Stomach (tissue), 9 donors: ENCODE measurements around the gene DBX2. TPM values are rescaled to one million over a fixed set of nuclear protein-coding genes. Genes with fewer than 3 reads are reported as not detected.
"Not testable (repeated sequence)": the region's sequence is repeated elsewhere in the genome, so short reads cannot be mapped to it uniquely, and the experiment has no call there.

Experiments used
- DNase-seq, 2 donors: peaks; one replicate each; pipeline versions ENCODE4 v3.0.0 to v3.0.0-alpha.2; 2013 to 2019
- H3K27ac ChIP-seq, 5 donors: fragments of 200-600 bp in 4 of 5; sonication (generic) in 4 of 5; one replicate each; pipeline ENCODE4 v1.5.1; 2013 to 2019; ENCODE audit warnings: mild to moderate bottlenecking in 1 of 5, moderate library complexity in 1 of 5
- H3K27me3 ChIP-seq, 3 donors: fragments of 200-600 bp; sonication (generic); one replicate each; pipeline ENCODE4 v1.5.1; 2017 to 2019; ENCODE audit warnings: mixed run types in 1 of 3
- H3K36me3 ChIP-seq, 4 donors: fragments of 200-600 bp; sonication (generic); 1 replicate in 3 of 4; 2 replicates in 1 of 4; pipeline ENCODE4 v1.5.1; 2016 to 2019
- H3K4me1 ChIP-seq, 4 donors: fragments of 200-600 bp; sonication (generic); one replicate each; pipeline ENCODE4 v1.5.1; 2016 to 2019
- H3K4me3 ChIP-seq, 4 donors: fragments of 200-600 bp; sonication (generic) in 3 of 4; one replicate each; pipeline ENCODE4 v1.5.1; 2016 to 2019; ENCODE audit warnings: mild to moderate bottlenecking in 1 of 4
- H3K9me3 ChIP-seq, 4 donors: fragments of 200-600 bp; sonication (generic); one replicate each; pipeline ENCODE4 v1.5.1; 2016 to 2019
- EP300 ChIP-seq: sonication (generic); formaldehyde crosslinking; IDR thresholded peaks from one replicate; pipeline ENCODE4 v1.6.1; 2017; ENCODE audit warnings: antibody characterized with exemption
- POLR2A ChIP-seq, 4 donors: fragments of 450-650 bp; IDR thresholded peaks; one replicate each; pipeline ENCODE4 v1.6.1; 2016; ENCODE audit warnings: antibody characterized with exemption in 4 of 4, control low read depth in 2 of 4, mild to moderate bottlenecking in 1 of 4, moderate library complexity in 1 of 4
- POLR2AphosphoS5 ChIP-seq, 3 donors: sonication (generic); formaldehyde crosslinking; IDR thresholded peaks; one replicate each; pipeline ENCODE4 v1.6.1; 2016; ENCODE audit warnings: antibody characterized with exemption in 3 of 3
- WGBS, 5 donors: extraction: QIAGEN DNeasy Blood & Tissue Kit in 3 of 5; methylation state at CpG; one replicate each; pipeline versions ENCODE4 v1.1.5 to v1.1.7; 2013 to 2018; 5-methylcytosine and 5-hydroxymethylcytosine counted together
- intact Hi-C: fragments of 100-400 bp; cut with DNase I; formaldehyde crosslinking; loops from one replicate; pipeline ENCODE4 v1.15.1; 2023; ENCODE audit warnings: low total_unique reads
- polyA plus RNA-seq, 3 donors: library from polyadenylated mRNA; stranded (reverse); fragments of 200-250 nt; gene quantifications; one replicate each; pipeline ENCODE4 v1.2.3, GENCODE V29; 2013
- total RNA-seq, 5 donors: library from RNA; depleted of rRNA; stranded (reverse); fragments of >200 nt; gene quantifications; one replicate each; pipeline versions ENCODE4 v1.1.0 to v1.2.3, GENCODE V29; 2014 to 2016
- TF ChIP-seq, protein P1 (sequence below), 7 experiments: fragments of 450-650 bp in 4 of 7; fragments of 200-600 bp in 3 of 7; sonication (generic) in 3 of 7; IDR thresholded peaks; one replicate each; pipeline ENCODE4 v1.5.1; 2016 to 2019; ENCODE audit warnings: antibody characterized with exemption in 7 of 7, control low read depth in 2 of 7, mild to moderate bottlenecking in 1 of 7
- donor health status: healthy with polysubstance abuse.
- donor health status: Bipolar disorder and iron deficiency.
- donor health status: healthy.

The DBX2 gene
- total and polyA plus RNA-seq, 8 donors = not detected

DNA sequence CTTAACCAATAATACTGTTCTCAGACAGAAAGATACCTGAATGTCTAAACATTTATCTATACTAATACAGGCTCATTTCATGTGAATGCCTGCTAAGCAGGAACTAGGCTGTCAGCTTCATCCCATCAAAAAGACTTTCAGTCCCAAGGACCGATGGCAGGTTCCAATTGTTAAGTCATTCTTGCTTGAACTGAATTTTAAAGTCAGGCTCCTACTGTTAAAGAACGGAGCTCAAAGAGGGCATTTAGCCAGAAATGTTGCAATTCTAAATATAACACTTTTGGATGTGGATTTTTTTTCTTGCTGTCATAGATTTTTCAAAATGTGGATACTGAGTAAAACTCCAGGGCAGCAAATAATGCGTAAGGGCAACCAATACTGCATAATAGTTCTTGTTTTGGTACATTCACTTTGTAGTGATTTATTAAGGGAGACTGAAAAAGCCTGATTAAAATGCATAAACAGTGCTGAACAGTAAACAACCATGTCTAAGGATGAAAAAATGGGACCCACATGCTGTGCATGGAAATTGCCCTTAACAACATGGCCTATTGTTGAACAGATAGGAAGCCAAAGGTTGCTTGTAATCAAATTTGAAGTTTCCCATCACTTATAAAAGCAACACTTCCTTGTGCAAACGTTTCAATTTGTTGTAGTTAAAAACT lies 38.6 kb upstream of the DBX2 start:
- peaks cover 0 to 10% (median 7%) of the 10 kb centered on the region in 4 donors for H3K9me3 ChIP-seq

DNA sequence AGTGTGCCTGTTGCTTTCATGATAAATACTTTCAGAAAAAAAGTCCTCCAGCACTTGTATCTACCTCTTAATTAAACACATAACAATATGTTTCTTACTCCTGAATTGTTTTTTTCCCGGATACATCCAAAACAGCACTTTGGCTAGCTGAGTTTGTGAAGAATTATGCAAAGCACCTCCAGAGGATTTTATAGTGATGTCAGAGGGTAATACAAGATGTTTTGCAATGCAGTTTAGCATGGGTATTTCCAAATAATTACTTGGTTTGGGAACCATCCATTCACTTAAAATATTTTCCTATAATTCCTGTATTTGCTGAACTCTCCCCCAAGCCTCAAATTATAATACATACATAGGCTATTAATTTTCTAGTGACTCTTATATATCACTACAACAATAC lies 37.7 kb upstream of the DBX2 start:
- no peaks in the 10 kb centered on the region for H3K4me1 ChIP-seq
- no peak overlapping the region for H3K27ac ChIP-seq
- DNase-seq = no peak
- H3K27me3 ChIP-seq = no peaks in the 10 kb centered on the region
- peaks cover 0 to 10% (median 7%) of the 10 kb centered on the region in 4 donors for H3K9me3 ChIP-seq
- no peak overlapping the region for H3K4me3 ChIP-seq
- intact Hi-C loops = no loop called here
- 69 to 93% (median 90%) methylated on average over 1 of the region's 1 CpG for WGBS, 5 donors
- TF ChIP-seq POLR2AphosphoS5 (IDR thresholded peaks at IDR 0.05) (no peak), EP300 (no peak), POLR2A (IDR thresholded peaks at IDR 0.05) (no peak)
- TF ChIP-seq, protein P1, sequence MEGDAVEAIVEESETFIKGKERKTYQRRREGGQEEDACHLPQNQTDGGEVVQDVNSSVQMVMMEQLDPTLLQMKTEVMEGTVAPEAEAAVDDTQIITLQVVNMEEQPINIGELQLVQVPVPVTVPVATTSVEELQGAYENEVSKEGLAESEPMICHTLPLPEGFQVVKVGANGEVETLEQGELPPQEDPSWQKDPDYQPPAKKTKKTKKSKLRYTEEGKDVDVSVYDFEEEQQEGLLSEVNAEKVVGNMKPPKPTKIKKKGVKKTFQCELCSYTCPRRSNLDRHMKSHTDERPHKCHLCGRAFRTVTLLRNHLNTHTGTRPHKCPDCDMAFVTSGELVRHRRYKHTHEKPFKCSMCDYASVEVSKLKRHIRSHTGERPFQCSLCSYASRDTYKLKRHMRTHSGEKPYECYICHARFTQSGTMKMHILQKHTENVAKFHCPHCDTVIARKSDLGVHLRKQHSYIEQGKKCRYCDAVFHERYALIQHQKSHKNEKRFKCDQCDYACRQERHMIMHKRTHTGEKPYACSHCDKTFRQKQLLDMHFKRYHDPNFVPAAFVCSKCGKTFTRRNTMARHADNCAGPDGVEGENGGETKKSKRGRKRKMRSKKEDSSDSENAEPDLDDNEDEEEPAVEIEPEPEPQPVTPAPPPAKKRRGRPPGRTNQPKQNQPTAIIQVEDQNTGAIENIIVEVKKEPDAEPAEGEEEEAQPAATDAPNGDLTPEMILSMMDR (IDR thresholded peaks at IDR 0.05) = no peak
- H3K36me3 ChIP-seq = no peaks in the 10 kb centered on the region

More for the DNA sequence above, 38.6 kb upstream of the DBX2 start:
- 41 to 49% (median 43%) methylated on average over 4 of the region's 4 CpGs for WGBS, 5 donors
- no peaks in the 10 kb centered on the region for H3K4me1 ChIP-seq
- DNase-seq = no peak
- TF ChIP-seq POLR2A (IDR thresholded peaks at IDR 0.05) = no peak
- TF ChIP-seq, protein P1 (IDR thresholded peaks at IDR 0.05) = no peak
- TF ChIP-seq POLR2AphosphoS5 (IDR thresholded peaks at IDR 0.05) = no peak
- TF ChIP-seq EP300 = no peak
- no peaks in the 10 kb centered on the region for H3K27me3 ChIP-seq
- H3K27ac ChIP-seq = no peak overlapping the region
- intact Hi-C loops = no loop called here
- no peak overlapping the region for H3K4me3 ChIP-seq
- H3K36me3 ChIP-seq = no peaks in the 10 kb centered on the region

DNA sequence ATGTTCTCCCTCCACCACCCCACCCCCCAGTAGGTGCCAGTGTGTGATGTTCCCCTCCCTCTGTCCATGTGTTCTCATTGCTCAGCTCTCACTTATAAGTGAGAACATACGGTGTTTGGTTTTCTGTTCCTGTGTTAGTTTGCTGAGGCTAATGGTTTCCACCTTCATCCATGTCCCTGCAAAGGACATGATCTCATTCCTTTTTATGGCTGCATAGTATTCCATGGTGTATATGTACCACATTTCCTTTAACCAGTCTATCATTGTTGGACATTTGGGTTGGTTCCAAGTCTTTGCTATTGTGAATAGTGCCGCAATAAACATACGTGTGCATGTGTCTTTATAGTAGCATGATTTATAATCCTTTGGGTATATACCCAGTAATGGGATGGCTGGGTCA lies 33.3 kb upstream of the DBX2 start:
- H3K4me3 ChIP-seq, intact Hi-C loops, DNase-seq, H3K27ac ChIP-seq, H3K4me1 ChIP-seq, H3K36me3 ChIP-seq, H3K27me3 ChIP-seq: not testable (repeated sequence)
- WGBS, 5 donors = 86 to 96% (median 92%) methylated on average over 3 of the region's 3 CpGs
- peaks cover 0 to 10% (median 7%) of the 10 kb centered on the region in 4 donors for H3K9me3 ChIP-seq

DNA sequence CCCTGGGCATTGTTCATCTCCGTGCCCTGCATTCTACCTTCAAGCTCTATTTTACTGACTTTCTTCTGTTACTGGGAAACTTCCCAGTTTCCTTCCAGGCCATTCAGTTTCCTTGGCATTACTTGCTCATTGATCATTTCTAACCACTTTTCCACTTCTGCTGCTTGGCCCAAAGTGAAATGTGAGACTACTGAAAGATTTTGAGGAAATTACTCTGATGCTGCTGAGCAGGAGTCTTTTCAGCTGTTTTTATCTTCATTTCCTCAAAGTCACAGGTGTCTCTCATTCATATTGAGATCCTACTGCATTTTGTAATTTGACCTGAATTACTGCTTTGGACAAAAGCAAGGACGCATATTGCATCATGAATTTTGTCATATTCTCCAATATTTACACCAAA lies 26.4 kb upstream of the DBX2 start:
- Histone ChIP-seq H3K27me3 (no peaks in the 10 kb centered on the region), H3K27ac (no peak overlapping the region), H3K4me1 (no peaks in the 10 kb centered on the region), H3K9me3 (no peaks in the 10 kb centered on the region), H3K36me3 (no peaks in the 10 kb centered on the region), H3K4me3 (no peak overlapping the region)
- no peak for DNase-seq
- intact Hi-C loops = no loop called here
- WGBS, 5 donors = 59 to 73% (median 68%) methylated on average over 2 of the region's 2 CpGs
- TF ChIP-seq, protein P1 (IDR thresholded peaks at IDR 0.05) = no peak
- TF ChIP-seq EP300 (no peak), POLR2AphosphoS5 (IDR thresholded peaks at IDR 0.05) (no peak), POLR2A (IDR thresholded peaks at IDR 0.05) (no peak)

DNA sequence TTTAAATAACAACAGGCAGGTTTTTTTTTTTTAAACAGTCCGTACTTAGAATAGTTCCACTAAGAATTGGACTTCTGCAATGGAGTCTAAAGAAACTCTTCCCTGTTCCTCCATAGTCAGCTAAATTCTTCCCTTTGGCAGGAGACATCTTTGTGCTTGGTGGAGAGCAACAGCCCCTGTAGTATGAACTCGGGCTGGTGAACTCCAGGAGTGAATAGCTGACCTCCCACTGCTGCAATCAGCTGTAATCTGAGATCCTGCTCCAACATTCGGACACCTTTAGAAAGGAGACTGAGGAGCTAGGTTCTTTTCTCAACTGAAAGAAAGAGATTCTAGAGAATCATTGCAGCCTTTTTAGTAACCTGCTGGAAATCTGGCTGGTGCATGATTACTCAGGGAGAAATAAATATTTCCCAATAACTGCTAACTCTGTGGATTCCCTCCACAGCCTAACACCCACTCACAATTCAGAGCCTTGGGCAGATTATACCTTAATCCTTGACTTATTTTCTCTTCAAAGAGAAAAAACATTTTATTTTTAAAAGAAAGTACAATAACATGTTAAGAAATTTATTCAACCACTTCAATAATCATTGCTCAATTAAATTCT lies 25.6 kb upstream of the DBX2 start:
- 35 to 43% (median 40%) methylated on average over 3 of the region's 3 CpGs for WGBS, 5 donors
- DNase-seq = no peak
- Histone ChIP-seq H3K36me3 (no peaks in the 10 kb centered on the region), H3K27me3 (no peaks in the 10 kb centered on the region), H3K4me1 (no peaks in the 10 kb centered on the region), H3K4me3 (no peak overlapping the region), H3K27ac (no peak overlapping the region), H3K9me3 (no peaks in the 10 kb centered on the region)
- TF ChIP-seq POLR2AphosphoS5 (IDR thresholded peaks at IDR 0.05) (no peak), EP300 (no peak), POLR2A (IDR thresholded peaks at IDR 0.05) (no peak)
- TF ChIP-seq, protein P1 (IDR thresholded peaks at IDR 0.05) = no peak
- intact Hi-C loops = no loop called here
